H54 (cell line): ENCODE measurements around the gene FRMD3.

Experiments
- DNase-seq: peaks from one replicate; pipeline ENCODE4 v3.0.0; 2011; ENCODE audit warnings: low spot score, mixed read lengths; ENCODE audit not compliant: insufficient read length
- FAIRE-seq: peaks from 3 replicates; lab custom pipeline; 2011; peaks lifted over from hg19 to GRCh38; lab: Jason Lieb, UNC
- POLR2A ChIP-seq: IDR thresholded peaks from 2 replicates; pipeline ENCODE4 v1.6.1; 2011; ENCODE audit warnings: low read depth, mild to moderate bottlenecking, low read length

FRMD3 gene

GRCh38 chr9:83199832-83200231, 338.4 kb downstream of the FRMD3 start:
- no peak for TF ChIP-seq POLR2A
- DNase-seq (no peak), FAIRE-seq (no peak)

GRCh38 chr9:83199240-83199639, 339.0 kb downstream of the FRMD3 start:
- no peak for TF ChIP-seq POLR2A
- DNase-seq (peak; percentile 22), FAIRE-seq (peak; percentile 55)

GRCh38 chr9:83198371-83198770, 339.8 kb downstream of the FRMD3 start:
- no peak for TF ChIP-seq POLR2A
- DNase-seq (no peak), FAIRE-seq (no peak)

GRCh38 chr9:83197591-83197990, 340.6 kb downstream of the FRMD3 start:
- FAIRE-seq: no peak
- TF ChIP-seq POLR2A: no peak

GRCh38 chr9:83196946-83197345, 341.3 kb downstream of the FRMD3 start:
- no peak for TF ChIP-seq POLR2A
- peak; percentile 33 for FAIRE-seq

More at GRCh38 chr9:83197591-83197990, 340.6 kb downstream of the FRMD3 start:
- no peak for DNase-seq

More at GRCh38 chr9:83196946-83197345, 341.3 kb downstream of the FRMD3 start:
- DNase-seq: no peak
